Epithelial cell of proximal tubule (primary cell): ENCODE measurements around the gene ZNF418. TPM values are rescaled to one million over a fixed set of nuclear protein-coding genes. Genes with fewer than 3 reads are reported as not detected.

Experiments used
- DNase-seq: peaks from one replicate; pipeline ENCODE4 v3.0.0-alpha.2; 2011; ENCODE audit warnings: low read depth
- H3K4me3 ChIP-seq: 2 replicates; pipeline ENCODE4 v1.5.1; 2011; ENCODE audit warnings: low read depth, mild to moderate bottlenecking, low read length
- total RNA-seq: library from RNA; depleted of rRNA; stranded (reverse); fragments of >200 nt; gene quantifications from 2 replicates; pipeline ENCODE4 v1.2.3, GENCODE V29; 2015
- TF ChIP-seq, protein P1 (sequence below): conservative IDR thresholded peaks from 2 replicates; pipeline ENCODE4 v1.5.1; 2012; ENCODE audit warnings: low read depth, mild to moderate bottlenecking, low read length

ZNF418 gene
- 1.3 and 1.5 TPM in 2 replicates for total RNA-seq

DNA sequence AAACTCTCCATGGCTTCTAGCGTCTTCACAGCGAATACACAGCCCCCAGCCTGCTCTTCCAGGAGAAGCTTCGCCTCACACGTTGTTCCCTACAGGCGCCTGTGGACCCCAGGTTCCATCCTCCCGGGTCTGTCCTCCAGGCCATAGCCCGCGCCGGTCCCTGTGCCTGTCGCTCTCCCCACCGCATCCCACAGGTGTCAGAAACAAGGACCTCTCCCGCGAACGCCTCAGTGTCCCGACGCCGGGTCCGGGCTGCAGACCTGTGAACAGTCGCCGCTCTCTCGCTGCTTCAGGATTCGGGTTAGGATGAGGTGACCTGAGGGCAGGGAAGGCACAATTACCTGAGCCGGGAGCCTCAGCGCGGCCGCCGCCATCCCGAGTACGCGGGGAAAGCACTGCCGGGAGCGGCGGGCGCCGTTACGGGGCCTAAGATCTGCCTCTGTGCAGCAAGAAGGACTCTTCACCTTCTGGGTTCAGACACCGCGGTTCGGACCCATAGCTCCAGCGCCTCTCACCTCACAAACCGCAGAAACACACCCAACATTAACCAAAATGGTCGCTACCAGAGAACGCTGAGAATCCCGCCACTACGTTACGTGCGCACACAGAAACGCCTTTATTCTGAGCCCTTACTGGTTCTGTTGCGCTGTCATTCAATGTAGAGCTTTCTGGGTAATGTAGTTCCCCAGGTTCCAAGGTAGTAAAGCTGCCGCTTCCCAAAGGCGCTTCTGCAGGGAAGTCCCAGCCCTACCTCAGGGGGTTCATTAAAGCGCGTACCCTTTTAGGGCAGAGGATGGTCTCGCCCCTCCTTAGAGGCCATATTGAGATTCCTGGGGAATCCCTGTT lies at the start of gene ZNF418:
ZNF418 (minus strand) TSS at position 583 of the 846 bp plus-strand sequence. CDS start 1,580 bp downstream, outside the sequence.
- DNase-seq, result peak; percentile 50
- peak within 1 kb of the TSS; percentile 86 for H3K4me3 ChIP-seq
- TF ChIP-seq, protein P1, sequence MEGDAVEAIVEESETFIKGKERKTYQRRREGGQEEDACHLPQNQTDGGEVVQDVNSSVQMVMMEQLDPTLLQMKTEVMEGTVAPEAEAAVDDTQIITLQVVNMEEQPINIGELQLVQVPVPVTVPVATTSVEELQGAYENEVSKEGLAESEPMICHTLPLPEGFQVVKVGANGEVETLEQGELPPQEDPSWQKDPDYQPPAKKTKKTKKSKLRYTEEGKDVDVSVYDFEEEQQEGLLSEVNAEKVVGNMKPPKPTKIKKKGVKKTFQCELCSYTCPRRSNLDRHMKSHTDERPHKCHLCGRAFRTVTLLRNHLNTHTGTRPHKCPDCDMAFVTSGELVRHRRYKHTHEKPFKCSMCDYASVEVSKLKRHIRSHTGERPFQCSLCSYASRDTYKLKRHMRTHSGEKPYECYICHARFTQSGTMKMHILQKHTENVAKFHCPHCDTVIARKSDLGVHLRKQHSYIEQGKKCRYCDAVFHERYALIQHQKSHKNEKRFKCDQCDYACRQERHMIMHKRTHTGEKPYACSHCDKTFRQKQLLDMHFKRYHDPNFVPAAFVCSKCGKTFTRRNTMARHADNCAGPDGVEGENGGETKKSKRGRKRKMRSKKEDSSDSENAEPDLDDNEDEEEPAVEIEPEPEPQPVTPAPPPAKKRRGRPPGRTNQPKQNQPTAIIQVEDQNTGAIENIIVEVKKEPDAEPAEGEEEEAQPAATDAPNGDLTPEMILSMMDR, result no peak

DNA sequence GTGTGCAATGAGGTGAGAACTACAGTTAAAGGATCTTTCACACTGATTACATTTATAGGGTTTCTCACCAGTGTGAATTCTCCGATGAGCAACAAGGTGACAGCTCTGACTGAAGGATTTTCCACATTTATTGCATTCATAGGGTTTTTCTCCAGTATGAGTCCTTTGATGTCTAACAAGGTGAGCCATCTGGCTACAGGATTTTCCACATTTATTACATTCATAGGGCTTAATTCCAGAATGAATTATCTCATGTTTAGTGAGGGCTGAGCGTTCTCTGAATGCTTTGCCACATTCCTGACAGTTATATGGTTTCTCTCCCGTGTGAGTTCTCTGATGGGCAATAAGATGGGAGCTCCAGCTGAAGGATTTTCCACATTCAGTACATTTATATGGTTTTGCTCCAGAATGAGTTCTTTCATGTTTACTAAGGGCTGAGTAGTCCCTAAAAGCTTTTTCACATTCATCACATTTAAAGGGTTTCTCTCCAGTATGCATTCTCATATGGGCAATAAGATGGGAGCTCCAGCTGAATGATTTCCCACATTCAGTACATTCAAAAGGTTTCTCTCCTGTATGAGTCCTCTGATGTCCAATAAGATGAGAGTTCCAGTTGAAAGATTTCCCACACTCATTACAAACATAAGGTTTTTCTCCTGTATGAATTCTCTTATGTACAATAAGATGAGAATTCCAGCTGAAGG lies 43.5 kb upstream of the ZNF418 start:
- no peak for DNase-seq
- H3K4me3 ChIP-seq, result no peak overlapping the region
- TF ChIP-seq, protein P1, result no peak

DNA sequence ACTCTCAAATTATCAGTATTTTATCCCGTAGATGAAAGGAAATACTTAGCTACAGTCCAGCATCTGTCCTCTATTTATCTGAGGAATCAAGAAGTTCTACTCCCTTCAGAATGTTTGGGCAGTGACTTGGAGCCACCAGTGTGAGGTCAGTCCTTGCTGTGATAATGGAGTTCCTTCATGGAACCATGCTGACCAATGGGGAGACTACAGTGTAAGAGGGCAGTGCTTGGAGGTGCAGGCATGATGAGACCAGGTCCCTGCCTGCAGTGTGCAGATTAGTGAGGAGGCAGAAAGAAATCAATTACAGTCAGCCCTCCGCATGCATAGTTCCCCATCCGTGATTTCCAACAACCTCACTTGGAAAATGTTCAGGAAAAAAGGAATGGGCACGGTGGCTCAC lies 39.2 kb upstream of the ZNF418 start, which contains the start of gene C19orf18:
C19orf18 (minus strand) TSS at position 101 of the 400 bp plus-strand sequence. CDS start 102 bp downstream, outside the sequence.
- TF ChIP-seq, protein P1, result no peak
- H3K4me3 ChIP-seq, result no peak within 1 kb of the TSS
- no peak for DNase-seq

DNA sequence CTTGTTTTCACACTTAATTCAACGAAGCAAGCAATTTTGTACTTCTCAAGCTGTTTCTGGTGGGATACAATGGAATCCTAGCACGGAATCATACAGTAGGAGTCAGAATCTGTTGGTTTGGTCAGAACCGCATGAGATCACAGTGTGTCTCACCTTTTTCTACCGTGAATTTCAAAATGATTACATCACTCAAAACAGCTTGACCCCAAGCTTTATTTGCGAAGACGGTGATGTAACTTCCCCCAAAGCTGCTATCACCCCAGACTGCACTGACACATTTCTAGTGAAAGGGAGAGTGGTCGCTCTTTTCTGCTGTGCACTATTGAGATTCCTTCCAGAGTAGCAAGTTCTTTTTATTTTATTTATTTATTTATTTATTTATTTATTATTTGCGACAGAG lies 29.6 kb upstream of the ZNF418 start:
- TF ChIP-seq, protein P1, result no peak
- DNase-seq, result no peak
- H3K4me3 ChIP-seq, result no peak overlapping the region

DNA sequence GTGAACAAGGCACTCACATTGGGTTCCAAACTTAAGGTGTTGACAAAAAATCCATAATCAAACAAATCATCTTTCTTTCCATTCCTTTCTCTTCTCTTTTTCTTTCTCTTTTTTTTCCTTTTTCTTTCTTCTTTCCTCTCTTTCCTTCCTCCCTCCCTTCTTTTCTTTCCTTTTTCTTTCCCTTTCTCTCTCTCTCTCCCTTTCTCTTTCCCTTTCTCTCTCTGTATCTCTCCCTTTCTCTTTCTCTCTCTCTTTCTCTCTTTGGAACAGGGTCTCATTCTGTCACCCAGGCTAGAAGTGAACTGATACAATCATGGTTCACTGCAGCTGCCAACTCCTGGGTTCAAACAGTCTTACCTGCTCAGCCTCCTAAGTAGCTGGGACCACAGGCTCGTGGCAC lies 26.6 kb upstream of the ZNF418 start:
- TF ChIP-seq, protein P1, result no peak
- DNase-seq, result no peak
- H3K4me3 ChIP-seq, result no peak overlapping the region

DNA sequence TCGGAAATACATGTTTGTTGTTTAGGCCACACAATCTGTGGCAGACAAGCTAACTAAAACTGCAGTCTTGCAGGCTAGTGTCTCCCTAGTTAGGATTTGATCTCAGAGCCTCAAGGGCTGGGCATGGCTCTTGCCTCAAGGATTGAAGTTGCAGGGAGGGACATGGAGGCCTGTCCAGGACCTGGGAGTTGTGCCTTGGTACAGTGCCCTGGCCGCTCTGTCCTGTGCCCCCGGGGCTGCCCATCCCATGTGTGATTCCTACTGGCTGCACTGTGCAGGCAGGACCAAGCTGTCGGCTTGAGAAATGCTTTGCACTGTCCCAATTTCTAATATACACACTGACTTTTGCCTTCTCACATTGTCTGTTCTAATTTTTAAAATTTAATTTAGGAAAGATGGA lies 19.8 kb upstream of the ZNF418 start:
- TF ChIP-seq, protein P1, result no peak
- DNase-seq, result no peak
- no peak overlapping the region for H3K4me3 ChIP-seq
